ENCODE measurements around the gene TUBB2B. TPM values are rescaled to one million over a fixed set of nuclear protein-coding genes. Genes with fewer than 3 reads are reported as not detected.
"Not testable (repeated sequence)": the region's sequence is repeated elsewhere in the genome, so short reads cannot be mapped to it uniquely, and the experiment has no call there.

TUBB2B gene
- total RNA-seq, 1 donor from 2014 or later = 0.12 TPM

DNA sequence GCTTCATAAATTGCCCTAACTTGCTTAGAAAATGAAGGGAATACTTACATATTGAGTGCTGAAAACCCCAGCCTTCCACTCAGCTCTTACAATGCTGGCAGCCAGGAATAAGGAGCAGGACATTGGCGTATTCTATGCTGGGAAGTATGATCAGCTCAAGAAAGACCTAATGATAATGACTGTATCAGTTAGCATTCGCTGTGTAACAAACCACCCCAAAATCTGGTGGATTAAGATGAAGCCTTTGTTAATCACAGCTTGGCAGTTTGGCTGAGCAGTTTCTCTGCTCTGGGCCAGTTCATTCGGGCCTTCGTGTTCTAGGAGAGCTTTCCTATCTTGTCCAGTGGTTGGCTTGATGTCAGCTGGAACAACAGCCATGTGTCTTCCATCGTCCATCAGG is 36.7 kb downstream of the TUBB2B start:
- intact Hi-C loops (cut with micrococcal nuclease) = no loop called here

DNA sequence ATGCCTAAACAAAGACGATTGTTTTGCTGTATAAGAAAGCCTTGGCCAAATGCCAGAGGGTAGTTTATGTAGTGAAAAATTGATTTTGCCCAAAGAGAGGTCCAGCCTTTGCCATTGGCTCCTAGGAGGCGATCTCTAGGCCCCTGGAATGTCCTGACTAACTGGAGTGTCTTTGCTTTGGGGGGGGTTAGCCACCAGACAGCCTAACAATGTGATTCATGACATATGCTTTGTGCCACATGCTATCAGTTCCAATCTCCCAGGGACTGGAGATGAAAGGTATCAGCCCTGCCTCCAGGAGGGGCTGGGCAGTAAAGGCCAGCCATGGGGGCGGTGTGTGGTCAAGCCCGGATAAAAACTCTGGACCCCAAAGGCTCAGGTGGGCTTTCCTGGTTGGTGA is 37.4 kb downstream of the TUBB2B start:
- intact Hi-C loops (cut with micrococcal nuclease) = no loop called here

DNA sequence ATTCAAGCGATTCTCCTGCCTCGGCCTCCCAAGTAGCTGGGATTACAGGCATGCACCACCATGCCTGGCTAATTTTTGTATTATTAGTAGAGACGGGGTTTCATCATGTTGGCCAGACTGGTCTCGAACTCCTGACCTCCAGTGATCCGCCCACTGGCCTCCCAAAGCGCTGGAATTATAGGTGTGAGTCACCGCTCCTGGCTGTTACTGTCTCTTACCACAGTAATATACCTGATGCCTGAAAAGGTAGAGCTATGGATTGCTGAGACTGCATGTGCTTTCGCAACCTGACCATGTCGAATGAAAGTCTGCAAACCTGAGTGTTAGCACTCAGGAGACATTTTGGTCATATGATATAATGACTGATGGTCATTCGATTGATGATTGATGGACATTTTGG is 38.3 kb downstream of the TUBB2B start:
- intact Hi-C loops (cut with micrococcal nuclease) = not testable (repeated sequence)

DNA sequence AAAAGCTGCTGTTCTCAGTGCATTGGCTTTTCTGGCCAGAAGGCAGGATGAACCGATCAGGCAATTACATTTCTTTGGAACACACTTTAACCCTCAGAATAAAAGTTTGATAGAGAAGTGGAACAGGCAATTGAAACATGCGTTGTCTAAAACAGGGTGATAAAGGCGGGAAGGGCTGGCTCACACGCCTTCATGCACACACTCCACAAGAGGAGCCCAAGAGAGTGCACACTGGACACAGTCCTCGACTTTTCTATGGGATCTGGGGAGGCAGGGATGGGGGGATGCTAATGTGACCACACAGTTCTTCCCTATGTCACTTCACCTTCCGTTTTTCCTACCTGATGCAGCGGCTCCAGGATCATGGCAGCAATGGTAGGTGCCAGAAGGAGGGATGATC is 39.2 kb downstream of the TUBB2B start:
- intact Hi-C loops (cut with micrococcal nuclease) = no loop called here

DNA sequence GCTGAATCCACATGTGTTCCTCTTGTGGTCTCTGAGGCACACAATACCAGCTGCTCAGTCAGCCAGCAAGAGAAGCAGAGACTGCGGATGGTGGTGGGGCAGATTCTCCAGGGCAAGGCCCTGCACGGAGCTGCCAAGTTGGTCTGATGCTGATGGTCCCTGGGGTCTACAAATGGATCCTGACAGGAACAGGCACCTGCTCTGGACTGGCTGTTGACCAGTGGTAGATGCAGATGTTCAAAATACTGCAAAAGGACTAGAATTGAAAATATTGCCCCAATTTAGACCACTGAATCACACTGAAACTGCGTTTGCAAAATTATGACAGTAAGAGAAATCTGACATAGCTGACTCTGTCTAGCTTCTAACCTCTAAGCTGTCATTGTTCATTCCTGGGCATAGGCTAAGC is 40.5 kb downstream of the TUBB2B start:
- intact Hi-C loops (cut with micrococcal nuclease) = no loop called here

DNA sequence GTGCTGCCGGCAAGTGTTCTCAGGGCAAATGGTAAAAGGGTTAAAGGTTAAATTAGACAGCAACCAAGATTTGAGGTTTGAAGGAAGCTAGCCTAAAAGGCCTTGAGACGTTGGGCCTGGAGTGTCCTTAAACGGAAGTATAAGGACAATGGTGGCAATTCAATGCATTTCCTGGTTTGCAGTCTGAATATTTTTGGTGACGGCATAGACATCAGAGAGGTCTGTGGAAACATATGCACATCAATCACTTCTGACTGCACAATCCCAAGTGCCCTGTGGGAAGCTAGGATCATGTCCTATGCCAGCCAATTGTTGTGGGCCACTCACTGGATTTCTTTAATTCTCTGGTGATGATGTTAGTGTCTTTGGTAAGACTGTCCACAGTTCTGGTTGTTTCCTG is 44.4 kb downstream of the TUBB2B start:
- intact Hi-C loops (cut with micrococcal nuclease) = no loop called here

DNA sequence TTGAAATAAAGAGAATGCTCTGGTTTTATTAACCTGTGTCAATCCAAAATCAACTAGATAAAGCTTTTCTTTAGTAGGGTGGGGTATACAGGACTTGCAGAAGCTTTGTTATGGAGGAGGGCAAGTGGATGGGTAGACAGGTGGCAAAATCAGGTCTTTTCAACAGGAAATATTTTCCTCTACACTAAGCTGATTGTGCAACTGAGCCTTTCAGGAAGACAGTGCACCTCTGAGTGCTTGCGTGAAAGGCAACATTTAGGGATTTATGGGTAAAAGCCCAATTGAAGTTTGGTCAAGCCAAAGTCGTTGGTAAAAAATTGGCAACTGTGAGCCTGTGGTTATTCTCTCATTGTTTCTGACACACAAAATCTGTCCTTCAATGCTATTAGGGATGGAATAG is 46.3 kb downstream of the TUBB2B start:
- intact Hi-C loops (cut with micrococcal nuclease) = no loop called here

DNA sequence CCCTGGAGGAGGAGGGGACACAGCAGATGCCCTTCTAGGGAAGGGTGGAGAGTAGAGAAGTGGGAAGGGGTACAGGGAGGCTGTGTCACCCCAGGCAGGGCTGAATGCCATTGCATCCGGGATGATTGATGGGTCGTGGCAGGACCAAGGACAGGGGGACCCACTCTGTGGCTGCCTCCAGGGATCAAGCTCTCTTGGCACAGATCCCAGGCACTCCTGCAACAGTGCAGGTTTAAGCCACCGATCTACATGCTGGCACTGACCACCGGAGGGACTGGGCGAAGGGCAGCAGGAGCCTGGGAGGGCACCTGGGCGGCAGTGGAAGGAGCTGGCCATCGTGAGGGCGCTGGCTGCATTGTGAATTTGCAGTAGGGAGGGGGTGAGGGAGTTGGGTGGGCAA is 47.5 kb downstream of the TUBB2B start:
- intact Hi-C loops (cut with micrococcal nuclease) = loop anchor here (1.0 kb wide), 1 partner anchor 24 kb away; no protein-coding TSS in a partner anchor

DNA sequence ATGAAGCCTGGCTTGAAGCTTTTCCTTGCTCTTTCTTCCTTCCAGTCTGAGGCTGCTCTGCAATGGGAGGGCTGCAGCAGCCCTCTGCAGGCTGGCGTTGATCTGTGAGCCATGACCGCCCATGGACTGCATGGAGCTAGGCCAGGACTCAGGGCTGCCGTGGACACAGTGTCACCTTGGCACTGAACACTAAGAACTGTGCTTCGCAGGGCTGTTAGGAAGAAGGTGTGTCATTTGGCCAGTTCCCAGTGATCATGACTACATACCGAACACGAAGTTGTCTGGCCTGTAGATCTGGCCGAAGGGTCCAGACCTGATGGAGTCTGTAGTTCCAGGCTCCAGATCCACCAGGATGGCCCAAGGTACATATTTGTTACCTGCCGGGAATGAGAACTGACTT is 48.8 kb downstream of the TUBB2B start:
- intact Hi-C loops (cut with micrococcal nuclease) = not testable (repeated sequence)

DNA sequence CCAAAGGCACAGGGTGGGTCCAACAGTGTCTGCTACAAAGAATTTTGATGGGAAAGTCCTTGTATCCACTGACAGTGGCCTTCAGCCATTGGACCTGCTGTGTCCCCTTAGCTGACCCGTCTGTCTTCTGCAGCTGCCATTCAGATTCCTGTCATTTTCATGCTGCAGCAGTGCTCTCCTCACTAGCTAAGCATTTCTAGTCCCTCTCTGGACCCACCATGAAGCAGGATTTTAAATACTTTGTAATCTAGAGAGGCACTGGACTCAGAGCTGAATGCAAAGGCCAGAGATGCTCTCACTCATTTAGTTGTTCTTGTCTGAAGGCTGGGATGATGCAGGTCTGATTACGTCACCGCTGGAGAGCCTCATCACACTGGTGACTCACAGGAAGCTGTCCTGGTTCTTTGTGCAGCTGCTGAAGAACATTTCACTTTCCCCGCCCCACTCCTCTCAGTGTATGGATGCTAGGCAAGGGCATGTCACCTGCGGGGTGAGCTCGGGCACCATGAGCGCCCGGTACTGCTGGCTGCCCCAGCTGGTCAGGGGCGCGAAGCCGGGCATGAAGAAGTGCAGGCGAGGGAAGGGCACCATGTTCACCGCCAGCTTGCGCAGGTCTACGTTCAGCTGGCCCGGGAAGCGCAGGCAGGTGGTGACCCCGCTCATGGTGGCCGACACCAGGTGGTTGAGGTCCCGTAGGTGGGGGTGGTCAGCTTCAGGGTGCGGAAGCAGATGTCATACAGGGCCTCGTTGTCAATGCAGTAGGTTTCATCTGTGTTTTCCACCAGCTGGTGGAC is 50.7 kb downstream of the TUBB2B start:
- intact Hi-C loops (cut with micrococcal nuclease) = no loop called here

DNA sequence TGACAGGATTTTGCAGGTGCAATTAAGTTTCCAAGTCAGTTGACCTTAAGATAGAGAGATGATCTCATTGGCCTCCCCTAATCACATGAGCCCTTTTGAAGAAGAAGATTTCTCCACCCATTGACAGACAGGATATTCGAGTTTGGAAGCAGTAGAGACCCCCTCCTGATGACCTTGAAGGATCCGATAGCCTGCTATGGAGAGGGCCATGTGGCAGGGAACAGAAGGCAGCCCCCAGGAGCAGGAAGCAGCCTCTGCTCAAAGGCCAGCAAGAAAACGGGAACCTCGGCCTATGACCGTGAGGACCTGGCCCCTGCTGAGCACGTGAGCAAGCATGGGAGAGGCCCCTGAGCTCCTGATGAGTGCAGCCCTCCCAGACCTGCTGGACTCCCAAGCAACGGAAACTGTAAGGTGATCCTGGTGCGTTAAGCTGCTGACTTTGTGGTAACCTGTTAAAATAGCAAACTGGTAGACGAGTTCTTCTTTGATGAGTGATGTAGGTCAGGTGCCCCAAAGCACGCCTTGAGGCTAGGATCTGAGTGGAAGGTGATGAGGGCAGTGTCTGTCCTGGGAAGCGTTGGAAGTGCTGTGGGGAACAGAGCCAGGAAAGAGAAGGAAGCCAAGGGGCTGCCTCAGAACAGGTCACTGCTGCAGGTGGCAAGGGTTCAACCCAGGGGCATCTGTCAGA is 51.6 kb downstream of the TUBB2B start:
- intact Hi-C loops (cut with micrococcal nuclease) = no loop called here

Other genes with a start within 250 kb of the TUBB2B start
- 38.1 and 43.2 TPM in 2 replicates for gene NQO2, start 227.8 kb downstream of the TUBB2B start, total RNA-seq
- 35.3 and 35.8 TPM in 2 replicates for gene RIPK1, start 159.2 kb downstream of the TUBB2B start, total RNA-seq
- gene BPHL, start 108.9 kb downstream of the TUBB2B start, total RNA-seq = 7.0 and 8.9 TPM in 2 replicates
- gene TUBB2A, start 70.1 kb downstream of the TUBB2B start, total RNA-seq = 4.5 and 4.7 TPM in 2 replicates
- gene PSMG4, start 31.3 kb upstream of the TUBB2B start, total RNA-seq = 24.0 and 24.5 TPM in 2 replicates
- gene SLC22A23, start 229.4 kb upstream of the TUBB2B start, total RNA-seq = 0.29 and 0.42 TPM in 2 replicates